ENCODE measurements around the gene KRR1. TPM values are rescaled to one million over a fixed set of nuclear protein-coding genes. Genes with fewer than 3 reads are reported as not detected.
"Not testable (repeated sequence)": the region's sequence is repeated elsewhere in the genome, so short reads cannot be mapped to it uniquely, and the experiment has no call there.

The KRR1 gene
- total RNA-seq, 3 donors from 2014 or later (not counting 1 experiment from before 2014, with no cell fraction given): 101 to 112 (median 106) TPM

- no peaks in the 10 kb centered on the region for H3K9me3 Mint-ChIP-seq
- H3K4me3 Mint-ChIP-seq: no peak overlapping the region
- no peaks in the 10 kb centered on the region for H3K36me3 Mint-ChIP-seq
- peaks cover 0 to 4% of the 10 kb centered on the region in 2 donors for H3K27me3 Mint-ChIP-seq (ENCODE audit: low read depth in 2 of 2)
- peaks cover 6% of the 10 kb centered on the region in 2 donors for H3K4me1 Mint-ChIP-seq
- no peak for DNase-seq
- Histone ChIP-seq H3K4me1 (ENCODE audit: control insufficient read depth, insufficient read depth, low read length) (no peaks in the 10 kb centered on the region), H3K36me3 (ENCODE audit: control insufficient read depth, insufficient read depth, low read length) (no peaks in the 10 kb centered on the region), H3K27ac (ENCODE audit: low read length) (peak overlapping the region; percentile 68), H3K27me3 (ENCODE audit: control insufficient read depth, insufficient read depth, low read length) (no peaks in the 10 kb centered on the region), H3K9me3 (ENCODE audit: control insufficient read depth, insufficient read depth, low read length) (no peaks in the 10 kb centered on the region), H3K4me3 (ENCODE audit: low read length) (no peak overlapping the region)
- WGBS (ENCODE audit: insufficient coverage): 86% methylated on average over 5 of the region's 6 CpGs
- H3K27ac Mint-ChIP-seq: no peak overlapping the region
- ATAC-seq: no peak
- intact Hi-C loops (cut with micrococcal nuclease): no loop called here
- no peak for TF ChIP-seq CTCF (IDR thresholded peaks at IDR 0.05)
Observed at GRCh38 chr12:75471902-75472890, 39.2 kb downstream of the KRR1 start.

GRCh38 chr12:75460204-75460603, 51.2 kb downstream of the KRR1 start:
- Histone ChIP-seq H3K4me3 (ENCODE audit: low read length) (no peak overlapping the region), H3K27me3 (ENCODE audit: control insufficient read depth, insufficient read depth, low read length) (no peaks in the 10 kb centered on the region), H3K9me3 (ENCODE audit: control insufficient read depth, insufficient read depth, low read length) (peaks cover 5% of the 10 kb centered on the region), H3K4me1 (ENCODE audit: control insufficient read depth, insufficient read depth, low read length) (peaks cover 13% of the 10 kb centered on the region), H3K36me3 (ENCODE audit: control insufficient read depth, insufficient read depth, low read length) (no peaks in the 10 kb centered on the region), H3K27ac (ENCODE audit: low read length) (no peak overlapping the region)
- H3K9me3 Mint-ChIP-seq: peaks cover 0 to 2% of the 10 kb centered on the region in 2 donors
- H3K27ac Mint-ChIP-seq: peak overlapping the region; percentile 61 to 86
- DNase-seq: no peak
- intact Hi-C loops (cut with micrococcal nuclease): no loop called here
- no peaks in the 10 kb centered on the region for H3K36me3 Mint-ChIP-seq
- H3K4me1 Mint-ChIP-seq: peaks cover 48 to 51% of the 10 kb centered on the region in 2 donors
- TF ChIP-seq CTCF (IDR thresholded peaks at IDR 0.05): no peak
- ATAC-seq: no peak
- peak overlapping the region; percentile 52 for H3K4me3 Mint-ChIP-seq
- H3K27me3 Mint-ChIP-seq (ENCODE audit: low read depth in 2 of 2): no peaks in the 10 kb centered on the region

GRCh38 chr12:75459755-75460154, 51.7 kb downstream of the KRR1 start:
- H3K4me3 ChIP-seq (ENCODE audit: low read length): no peak overlapping the region
- WGBS (ENCODE audit: insufficient coverage): 76% methylated on average over 3 of the region's 3 CpGs
- no peak for DNase-seq
- Mint-ChIP-seq H3K4me1 (peaks cover 53 to 55% of the 10 kb centered on the region in 2 donors), H3K27ac (peak overlapping the region; percentile 61 to 86), H3K27me3 (ENCODE audit: low read depth in 2 of 2) (no peaks in the 10 kb centered on the region), H3K4me3 (peak overlapping the region; percentile 52), H3K9me3 (peaks cover 0 to 2% of the 10 kb centered on the region in 2 donors), H3K36me3 (no peaks in the 10 kb centered on the region)
- no peak overlapping the region for H3K27ac ChIP-seq (ENCODE audit: low read length)
- H3K4me1 ChIP-seq (ENCODE audit: control insufficient read depth, insufficient read depth, low read length): peaks cover 13% of the 10 kb centered on the region
- no peaks in the 10 kb centered on the region for H3K36me3 ChIP-seq (ENCODE audit: control insufficient read depth, insufficient read depth, low read length)
- H3K9me3 ChIP-seq (ENCODE audit: control insufficient read depth, insufficient read depth, low read length): peaks cover 5% of the 10 kb centered on the region
- H3K27me3 ChIP-seq (ENCODE audit: control insufficient read depth, insufficient read depth, low read length): no peaks in the 10 kb centered on the region
- no peak for ATAC-seq
- intact Hi-C loops (cut with micrococcal nuclease): no loop called here
- TF ChIP-seq CTCF (IDR thresholded peaks at IDR 0.05): no peak

GRCh38 chr12:75457866-75458265, 53.5 kb downstream of the KRR1 start:
- Histone ChIP-seq H3K27ac (ENCODE audit: low read length) (peak overlapping the region; percentile 54), H3K4me1 (ENCODE audit: control insufficient read depth, insufficient read depth, low read length) (peaks cover 13% of the 10 kb centered on the region)
- peak overlapping the region; percentile 74 for H3K4me3 Mint-ChIP-seq
- not testable (repeated sequence) for H3K36me3 ChIP-seq (ENCODE audit: control insufficient read depth, insufficient read depth, low read length); ATAC-seq; DNase-seq; H3K27me3 ChIP-seq (ENCODE audit: control insufficient read depth, insufficient read depth, low read length); H3K4me3 ChIP-seq (ENCODE audit: low read length); H3K27me3 Mint-ChIP-seq (ENCODE audit: low read depth in 2 of 2); H3K36me3 Mint-ChIP-seq; H3K9me3 ChIP-seq (ENCODE audit: control insufficient read depth, insufficient read depth, low read length); H3K9me3 Mint-ChIP-seq
- peak overlapping the region; percentile 83 to 86 for H3K27ac Mint-ChIP-seq
- intact Hi-C loops (cut with micrococcal nuclease): loop anchor here (1.0 kb wide), 1 partner anchor 20 kb away; no protein-coding TSS in a partner anchor
- 79% methylated on average over 9 of the region's 9 CpGs for WGBS (ENCODE audit: insufficient coverage)
- H3K4me1 Mint-ChIP-seq: peaks cover 53 to 55% of the 10 kb centered on the region in 2 donors

Measured in natural killer cell (primary cell).